HG03108 (cell line): ENCODE results near the gene LAMP2.

ENCODE experiments used
- ATAC-seq: cut with Tn5 transposase; IDR thresholded peaks from one replicate; pipeline ENCODE4 v1.9.1; 2021; ENCODE audit warnings: moderate library complexity; ENCODE audit not compliant: unreplicated experiment

LAMP2 gene

DNA sequence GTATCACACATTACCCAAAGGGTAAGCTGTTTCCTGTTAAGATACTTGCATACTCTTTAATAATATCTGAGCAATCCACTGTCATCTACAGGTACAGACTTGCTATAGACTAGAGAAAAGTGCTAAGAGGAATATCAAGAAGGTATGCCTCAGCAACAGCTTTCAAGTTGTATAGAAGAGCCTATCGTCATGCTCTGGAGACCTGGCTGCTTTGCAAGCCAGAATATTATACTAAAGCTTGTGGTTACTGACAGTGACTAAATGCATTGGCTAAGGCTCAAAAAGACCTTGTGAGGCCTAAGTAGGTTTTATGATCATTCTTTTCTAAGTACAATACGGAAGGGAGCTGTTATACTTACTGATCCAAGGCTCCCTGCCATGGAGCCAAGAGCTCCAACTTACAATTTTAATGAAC is 11.3 kb downstream of the LAMP2 start:
- peak; percentile 91 for ATAC-seq

DNA sequence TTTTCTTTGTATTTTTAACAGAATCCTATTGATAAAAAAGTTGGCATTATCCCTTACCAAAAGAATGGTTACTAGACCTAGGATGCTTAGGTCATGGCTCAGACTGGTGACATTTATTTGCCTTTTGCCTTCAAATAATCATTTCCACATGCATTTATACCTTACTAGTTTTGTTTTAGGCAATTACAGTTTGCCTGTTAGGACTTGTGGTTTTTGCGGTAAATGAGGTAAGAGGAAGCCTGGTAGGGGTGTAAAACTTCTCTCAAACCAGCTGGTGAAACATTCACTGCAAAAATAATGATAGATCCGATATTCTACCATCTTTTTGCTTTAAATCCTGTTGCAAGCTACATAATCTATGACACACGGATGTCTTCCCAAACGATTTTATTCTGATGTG is 12.1 kb downstream of the LAMP2 start:
- no peak for ATAC-seq

DNA sequence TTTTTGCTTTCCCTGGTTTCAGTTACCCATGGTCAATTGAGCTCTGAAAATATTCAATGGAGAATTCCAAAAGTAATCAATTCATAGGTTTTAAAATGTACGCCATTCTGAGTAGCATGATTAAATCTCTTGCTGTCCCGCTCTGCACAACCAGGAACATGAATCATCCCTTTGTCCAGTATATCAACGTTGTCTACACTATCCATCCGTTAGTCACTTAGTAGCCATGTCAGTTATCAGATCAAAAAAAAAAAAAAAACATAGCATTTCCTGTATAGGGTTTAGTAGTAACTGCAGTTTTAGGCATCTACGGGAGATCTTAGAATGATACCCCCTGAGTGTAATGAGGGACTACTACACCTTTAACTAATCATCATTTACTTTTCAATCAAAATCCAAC is 15.1 kb downstream of the LAMP2 start:
- no peak for ATAC-seq

DNA sequence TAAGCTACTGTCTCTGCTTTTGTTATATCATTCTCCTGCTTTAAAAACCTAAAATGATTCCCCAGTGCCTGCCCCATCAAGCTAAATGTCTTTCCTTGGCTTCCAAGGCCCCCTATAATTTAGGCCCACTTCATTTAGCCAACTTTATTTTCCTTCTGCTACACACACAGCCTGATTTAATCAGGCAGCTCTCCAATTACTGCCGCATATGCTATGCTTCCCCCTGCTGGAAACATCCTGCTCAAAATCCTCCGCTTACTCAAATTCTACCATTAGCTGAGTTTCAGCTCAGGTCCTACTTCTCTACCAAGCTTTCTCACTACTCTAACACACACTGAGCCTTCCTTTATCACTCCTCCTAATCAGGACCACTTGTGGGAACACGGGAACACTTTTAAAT is 17.0 kb downstream of the LAMP2 start:
- no peak for ATAC-seq

DNA sequence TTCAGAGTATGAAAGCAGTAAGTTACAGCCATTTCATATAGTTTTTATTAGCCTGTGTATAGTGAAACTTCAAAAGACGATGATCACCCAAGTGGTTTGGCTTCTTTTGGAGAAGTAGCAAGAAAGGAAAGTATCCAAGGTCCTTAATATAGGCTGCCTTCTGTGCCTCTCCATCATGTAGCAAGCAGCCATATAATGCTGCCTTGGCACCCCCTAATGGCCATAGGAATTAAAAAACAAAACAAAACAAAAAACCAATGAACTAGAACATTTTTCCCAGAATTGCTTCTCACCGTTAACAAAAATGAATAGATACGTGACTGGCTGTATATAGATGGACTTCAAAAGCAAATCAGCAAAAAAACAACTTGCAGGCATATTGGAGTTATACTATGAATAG is 18.9 kb downstream of the LAMP2 start:
- ATAC-seq, result no peak

DNA sequence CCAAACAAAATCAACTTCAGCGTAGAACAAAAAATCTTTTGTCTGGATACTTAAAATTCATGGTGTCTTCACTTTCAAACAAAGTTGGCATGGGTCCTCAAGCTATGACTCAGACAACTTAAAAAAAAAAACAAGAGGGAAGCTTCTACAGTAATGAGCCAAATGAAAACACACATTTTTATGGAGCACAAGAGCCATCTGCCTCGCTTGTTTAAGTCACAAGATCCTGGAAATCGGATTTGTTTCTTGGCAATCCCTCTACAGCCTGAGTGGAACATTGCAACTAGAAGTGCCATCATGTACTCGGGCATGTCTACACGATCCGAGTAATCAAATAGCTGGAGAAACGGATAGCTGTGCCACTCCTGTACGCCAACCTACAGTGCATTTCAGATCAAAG is 22.6 kb downstream of the LAMP2 start:
- no peak for ATAC-seq

DNA sequence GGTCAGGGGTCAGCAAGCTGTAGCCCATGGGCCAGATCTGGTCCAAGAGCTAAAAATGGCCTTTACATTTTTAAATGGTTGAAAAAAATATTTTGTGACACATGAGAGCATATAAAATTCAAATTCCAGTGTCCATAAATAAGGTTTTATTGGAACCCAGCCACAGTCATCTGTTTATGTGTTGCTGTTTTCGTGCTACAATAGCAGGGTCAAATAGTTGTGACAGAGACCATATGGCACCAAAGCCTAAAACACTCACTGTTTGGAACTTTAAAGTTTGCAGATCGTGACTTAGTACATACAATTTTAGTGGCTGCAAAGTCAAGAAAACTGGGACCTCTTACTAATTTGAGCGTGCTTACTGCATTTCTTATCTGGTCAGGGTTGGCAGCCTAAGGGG is 29.2 kb downstream of the LAMP2 start:
- ATAC-seq, result no peak

DNA sequence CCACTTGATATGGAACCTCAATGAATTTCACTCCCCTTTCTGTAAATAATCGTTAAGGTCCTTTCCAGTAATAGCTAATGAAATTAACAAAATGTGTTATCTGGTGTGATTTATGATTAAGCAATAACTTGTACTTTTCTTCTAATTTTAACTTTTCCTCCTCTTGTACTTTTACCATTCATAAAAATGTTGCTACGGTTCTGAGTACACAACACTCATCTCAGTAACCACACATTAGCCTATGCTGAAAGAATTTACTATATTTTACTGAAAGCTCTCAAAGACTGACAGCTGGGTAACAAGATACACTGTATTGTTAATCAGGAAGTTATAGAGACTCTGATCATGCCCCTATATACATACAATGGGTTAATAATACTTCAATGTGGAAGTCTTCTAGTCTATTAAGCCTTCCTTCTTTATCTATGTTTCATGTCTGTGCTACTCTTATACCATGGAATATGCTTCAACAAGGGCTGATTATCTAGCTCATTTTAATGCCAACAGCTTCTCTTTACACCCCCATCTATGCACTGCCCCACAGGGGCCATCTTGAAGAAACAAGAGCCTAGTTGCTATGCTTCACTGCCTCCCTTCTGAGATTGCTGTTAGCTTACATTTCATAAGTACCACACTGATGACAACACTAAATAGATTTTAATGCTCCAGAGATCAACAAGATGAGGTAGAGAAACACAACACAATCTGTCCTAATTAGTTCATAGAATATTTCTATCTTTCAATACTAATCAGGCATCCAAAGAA is 39.1 kb downstream of the LAMP2 start:
- ATAC-seq, result no peak

DNA sequence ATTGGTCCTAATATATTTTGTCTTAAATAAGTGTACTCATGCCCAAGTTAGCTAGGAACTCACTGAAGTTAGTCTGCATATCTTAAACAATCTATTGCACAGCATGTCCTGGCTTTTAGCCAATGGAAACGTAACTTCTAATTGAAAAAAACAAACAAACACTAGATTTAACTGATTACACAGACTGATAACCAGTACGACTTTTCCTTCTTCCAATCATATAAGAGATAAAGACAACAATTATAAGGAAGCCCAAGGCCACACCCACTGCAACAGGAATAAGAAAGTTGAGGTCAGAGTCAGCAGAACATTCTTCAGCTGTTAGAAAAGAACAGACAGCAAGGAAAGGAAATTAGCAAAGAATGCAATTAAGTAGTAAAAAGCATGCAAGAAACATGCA is 40.8 kb downstream of the LAMP2 start:
- no peak for ATAC-seq

DNA sequence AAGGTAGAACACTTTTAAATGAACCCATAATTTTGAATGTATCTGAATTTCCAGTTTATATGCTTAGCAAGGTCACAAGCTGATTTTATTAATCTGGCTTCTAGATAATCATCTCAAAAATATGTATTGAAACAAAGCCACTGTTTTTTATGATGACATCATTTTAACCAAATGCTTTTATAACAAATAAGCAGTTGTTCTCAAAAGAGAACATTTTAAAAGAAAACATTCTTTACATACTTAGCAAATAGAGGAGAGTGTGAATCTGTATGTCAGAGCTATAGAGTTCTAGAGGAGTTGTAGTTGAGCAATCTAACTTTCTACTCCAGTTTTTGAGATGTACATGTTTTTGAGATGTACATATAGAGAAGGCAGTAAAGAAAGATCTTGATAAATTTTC is 42.5 kb downstream of the LAMP2 start:
- no peak for ATAC-seq

DNA sequence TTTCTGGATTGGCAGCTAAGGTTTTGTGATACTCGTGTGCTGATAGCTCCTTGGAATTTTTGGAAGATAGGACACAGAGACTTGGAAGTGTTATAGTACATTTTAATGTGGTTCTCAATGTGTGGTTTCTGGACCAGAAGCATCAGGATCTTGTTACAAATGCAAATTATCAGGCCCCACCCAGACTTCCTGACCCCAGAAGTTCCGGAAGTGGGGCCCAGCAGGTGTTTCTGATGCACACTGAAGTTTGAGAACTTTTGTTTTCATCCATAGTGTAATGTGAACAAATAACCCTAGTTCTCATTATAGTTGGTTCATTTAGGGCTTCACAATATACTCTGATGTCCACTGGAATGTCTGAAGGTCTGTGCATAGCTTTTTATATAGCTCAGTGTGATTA is 49.6 kb downstream of the LAMP2 start:
- no peak for ATAC-seq

DNA sequence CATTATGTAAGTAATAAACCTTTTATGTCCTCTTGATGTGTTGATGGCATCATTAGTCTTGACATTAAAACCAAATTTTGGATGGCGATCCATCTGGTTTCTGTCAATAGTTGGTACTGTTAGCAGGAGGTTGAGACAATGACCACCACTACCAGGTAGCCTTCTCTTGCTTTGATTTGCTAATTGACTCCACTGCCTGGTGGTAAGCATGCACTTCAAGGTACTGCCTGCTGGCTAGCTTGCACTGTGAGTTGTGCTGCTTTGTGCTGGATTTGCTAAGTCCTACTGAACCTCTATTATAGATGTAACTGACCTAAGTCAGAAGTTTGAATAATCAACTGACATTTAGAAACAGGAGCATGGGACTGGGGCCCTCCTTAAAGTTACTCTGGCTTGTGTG is 60.9 kb downstream of the LAMP2 start:
- ATAC-seq, result no peak

DNA sequence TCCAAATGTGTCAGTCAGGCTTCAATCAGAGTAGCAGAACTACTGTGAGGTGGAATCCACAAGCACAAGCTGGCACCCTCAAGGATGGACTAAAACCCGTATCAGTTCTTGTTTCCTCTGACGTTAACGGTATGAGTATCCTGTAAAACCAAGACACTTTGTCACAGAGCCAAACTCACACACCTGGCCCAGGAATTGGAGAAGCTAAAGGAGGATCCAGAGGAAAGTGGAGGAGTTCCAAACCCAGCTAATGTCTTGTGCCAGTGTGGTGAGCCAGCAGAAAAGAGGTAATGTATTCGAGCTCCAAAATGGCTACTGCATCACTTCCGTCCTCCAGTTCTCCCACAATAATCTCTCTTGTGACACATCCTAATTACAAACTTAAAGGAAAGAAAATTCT is 62.5 kb downstream of the LAMP2 start:
- ATAC-seq, result no peak

DNA sequence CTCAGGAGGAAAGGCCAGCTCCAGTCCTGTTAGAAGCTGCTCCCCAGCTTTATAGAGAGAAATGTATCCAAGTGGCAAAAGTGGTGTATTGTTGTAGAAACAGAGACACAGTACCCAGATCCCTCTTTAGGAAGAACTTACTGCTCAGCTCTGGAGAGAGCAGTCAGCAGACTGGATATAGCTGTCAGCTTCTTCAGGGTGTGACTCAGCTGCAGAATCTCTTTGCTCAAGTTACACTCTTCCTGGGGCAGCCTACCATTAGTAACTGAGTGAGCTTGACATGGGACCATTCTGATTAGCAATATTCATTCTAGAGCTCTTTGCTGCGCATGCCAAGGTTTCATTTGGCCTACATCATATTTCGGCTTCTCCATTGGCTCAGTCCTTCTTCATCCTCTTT is 66.7 kb downstream of the LAMP2 start:
- ATAC-seq, result no peak

DNA sequence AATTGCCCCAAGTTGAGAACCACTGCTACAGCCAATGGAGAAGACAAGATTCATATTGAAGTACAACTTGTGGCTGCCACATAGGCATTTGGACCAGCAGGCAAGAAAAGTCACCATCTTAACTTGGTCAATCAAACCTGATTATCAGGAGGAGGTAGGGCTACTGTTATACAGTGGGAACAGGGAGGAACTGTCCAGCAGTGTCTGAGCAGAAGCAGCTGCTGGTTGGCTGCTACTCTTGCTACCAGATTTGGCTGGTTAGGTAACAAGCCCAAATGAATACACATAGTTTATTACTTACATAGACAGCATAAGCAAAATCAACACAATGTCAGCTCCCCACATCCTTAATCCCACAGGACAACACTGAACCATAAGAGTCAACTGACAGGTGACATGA is 67.8 kb downstream of the LAMP2 start:
- ATAC-seq, result no peak

DNA sequence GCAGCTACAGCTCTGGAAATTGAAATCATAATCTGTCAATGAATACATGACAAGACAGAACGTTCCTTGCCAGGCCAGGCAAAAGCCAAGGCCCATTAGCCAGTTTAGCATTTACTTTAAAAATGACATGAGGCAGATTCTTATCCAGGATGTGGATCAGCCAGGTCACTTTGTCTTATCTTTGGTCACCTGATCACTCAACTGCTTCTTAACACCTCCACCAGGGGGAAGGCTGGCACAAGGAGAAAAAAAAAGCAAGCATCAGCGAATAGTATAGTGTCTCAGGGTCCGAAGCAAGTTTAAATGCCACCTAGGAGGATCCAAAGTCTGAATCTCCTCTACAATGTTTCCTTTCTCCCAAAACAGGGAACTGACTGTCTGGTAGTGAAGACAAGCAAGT is 88.4 kb downstream of the LAMP2 start:
- ATAC-seq, result no peak

DNA sequence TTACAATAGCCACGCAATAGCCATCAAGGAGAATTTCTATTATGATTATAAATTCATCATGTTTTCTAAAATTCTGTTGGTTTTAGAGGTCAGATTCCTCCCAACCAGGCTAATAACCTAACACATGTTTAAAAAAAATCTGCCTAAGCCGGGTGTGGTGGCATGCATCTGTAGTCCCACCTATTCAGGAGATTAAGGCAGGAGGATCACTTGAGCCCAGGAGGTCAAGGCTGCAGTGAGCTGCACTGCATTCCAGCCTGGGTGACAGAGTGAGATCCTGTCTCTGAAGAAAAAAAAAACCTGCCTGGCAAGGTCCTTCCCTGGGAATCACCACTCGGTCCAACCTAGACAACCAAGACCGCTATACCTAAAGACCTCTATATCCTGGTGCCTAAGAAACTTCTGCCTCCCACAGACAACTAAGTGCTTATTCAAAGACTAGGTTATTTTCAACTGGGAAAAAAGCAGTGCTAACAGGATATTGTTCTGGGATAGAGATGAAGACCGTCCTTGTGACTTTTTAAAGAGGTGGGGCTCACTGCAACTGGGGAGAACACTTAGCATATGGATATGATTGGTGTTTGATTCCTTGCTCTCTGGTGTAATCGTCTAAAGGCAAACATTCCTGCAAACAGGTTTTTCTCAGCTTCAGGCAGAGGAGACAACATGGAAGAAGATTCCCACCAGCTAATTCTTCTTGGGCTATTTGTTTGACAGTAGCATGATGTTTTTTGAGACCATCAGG is 89.0 kb downstream of the LAMP2 start:
- no peak for ATAC-seq

DNA sequence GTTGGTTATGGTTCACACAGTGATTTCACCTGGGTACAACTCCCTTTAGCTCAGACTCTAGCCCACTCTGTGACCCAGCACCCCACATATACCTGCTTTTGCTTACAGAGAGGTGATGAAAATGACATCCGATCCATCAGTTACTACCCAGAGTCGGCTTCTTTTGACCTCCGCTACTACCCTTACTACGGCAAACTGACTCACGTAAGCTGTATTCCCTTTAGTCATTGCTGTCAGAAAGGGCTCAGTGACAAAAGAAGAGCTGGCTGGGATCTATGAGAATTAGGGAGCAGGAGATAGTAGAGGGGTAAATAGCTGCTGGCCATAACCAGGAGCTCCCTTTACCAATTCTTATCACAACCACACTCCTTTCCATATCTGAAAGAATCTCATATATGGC is 90.5 kb downstream of the LAMP2 start:
- no peak for ATAC-seq
